GM18907 (cell line): ENCODE results near the gene CRB2.
"Not testable (repeated sequence)": the region's sequence is repeated elsewhere in the genome, so short reads cannot be mapped to it uniquely, and the experiment has no call there.

Experiments
- ATAC-seq: cut with Tn5 transposase; IDR thresholded peaks from one replicate; pipeline ENCODE4 v1.9.1; 2021; ENCODE audit warnings: mild to moderate bottlenecking, moderate library complexity; ENCODE audit not compliant: unreplicated experiment

The CRB2 gene

GRCh38 chr9:123327697-123328100 is 28.3 kb upstream of the CRB2 start:
- no peak for ATAC-seq

GRCh38 chr9:123329329-123329955 is 26.6 kb upstream of the CRB2 start:
- no peak for ATAC-seq

GRCh38 chr9:123331346-123332060 is 24.5 kb upstream of the CRB2 start:
- no peak for ATAC-seq

GRCh38 chr9:123333058-123333669 is 22.8 kb upstream of the CRB2 start:
- not testable (repeated sequence) for ATAC-seq

- no peak for ATAC-seq
Measured at GRCh38 chr9:123334639-123335038, 21.4 kb upstream of the CRB2 start.

- ATAC-seq: no peak
Measured at GRCh38 chr9:123335193-123335985, 20.6 kb upstream of the CRB2 start.

- ATAC-seq: no peak
Measured at GRCh38 chr9:123335986-123336329, 20.0 kb upstream of the CRB2 start.

GRCh38 chr9:123336449-123336848 is 19.5 kb upstream of the CRB2 start:
- ATAC-seq: no peak

GRCh38 chr9:123336959-123337358 is 19.0 kb upstream of the CRB2 start:
- ATAC-seq: no peak

- ATAC-seq: no peak
Measured at GRCh38 chr9:123337971-123338370, 18.0 kb upstream of the CRB2 start.

GRCh38 chr9:123338710-123339665 is 17.0 kb upstream of the CRB2 start:
- peak; percentile 72 for ATAC-seq

- ATAC-seq: peak; percentile 51
Measured at GRCh38 chr9:123339666-123340510, 16.1 kb upstream of the CRB2 start.

- ATAC-seq: no peak
Measured at GRCh38 chr9:123341816-123342215, 14.2 kb upstream of the CRB2 start.

- no peak for ATAC-seq
Measured at GRCh38 chr9:123342247-123342646, 13.8 kb upstream of the CRB2 start.

- ATAC-seq: peak; percentile 22
Measured at GRCh38 chr9:123343443-123344191, 12.4 kb upstream of the CRB2 start.

GRCh38 chr9:123344192-123344949 is 11.6 kb upstream of the CRB2 start:
- ATAC-seq: no peak

- ATAC-seq: no peak
Measured at GRCh38 chr9:123345567-123345955, 10.4 kb upstream of the CRB2 start.

GRCh38 chr9:123346026-123346425 is 10.0 kb upstream of the CRB2 start:
- ATAC-seq: no peak
